Astrocyte (in vitro differentiated cells and primary cell): Measurements from ENCODE around the gene METTL1. TPM values are rescaled to one million over a fixed set of nuclear protein-coding genes. Genes with fewer than 3 reads are reported as not detected.

Experiments
- DNase-seq: peaks from one replicate; pipeline ENCODE4 v3.0.0-alpha.2; 2010; ENCODE audit warnings: low read depth
- FAIRE-seq: peaks from 2 replicates; lab custom pipeline; 2011; peaks lifted over from hg19 to GRCh38; lab: Jason Lieb, UNC
- H2AFZ ChIP-seq: 2 replicates; pipeline ENCODE4 v1.6.0; 2012; ENCODE audit warnings: low read depth, low read length, inconsistent platforms
- H3K27ac ChIP-seq: 2 replicates; pipeline ENCODE4 v1.5.1; 2011; ENCODE audit warnings: low read depth, low read length, inconsistent platforms
- H3K27me3 ChIP-seq: 2 replicates; pipeline ENCODE4 v1.6.0; 2011; ENCODE audit warnings: low read length, inconsistent platforms; ENCODE audit not compliant: insufficient read depth
- H3K36me3 ChIP-seq: 2 replicates; pipeline ENCODE4 v1.5.1; 2011; ENCODE audit warnings: low read length, inconsistent platforms; ENCODE audit not compliant: insufficient read depth
- H3K4me1 ChIP-seq: 2 replicates; pipeline ENCODE4 v1.5.1; 2011; ENCODE audit warnings: low read length, inconsistent platforms; ENCODE audit not compliant: insufficient read depth
- H3K4me2 ChIP-seq: 2 replicates; pipeline ENCODE4 v1.6.0; 2012; ENCODE audit warnings: low read length, inconsistent platforms
- H3K4me3 ChIP-seq: 2 replicates; pipeline ENCODE4 v1.5.1; 2011; ENCODE audit warnings: low read depth, mild to moderate bottlenecking, low read length, inconsistent platforms; ENCODE audit not compliant: insufficient read depth
- H3K79me2 ChIP-seq: 2 replicates; pipeline ENCODE4 v1.6.0; 2012; ENCODE audit warnings: mild to moderate bottlenecking, low read length, inconsistent platforms; ENCODE audit not compliant: insufficient read depth
- H3K9ac ChIP-seq: 2 replicates; pipeline ENCODE4 v1.6.0; 2012; ENCODE audit warnings: mild to moderate bottlenecking, low read length, inconsistent platforms
- H3K9me3 ChIP-seq: 2 replicates; pipeline ENCODE4 v1.5.1; 2012; ENCODE audit warnings: low read depth, mild to moderate bottlenecking, low read length, inconsistent platforms; ENCODE audit not compliant: insufficient read depth
- H4K20me1 ChIP-seq: 2 replicates; pipeline ENCODE4 v1.6.0; 2012; ENCODE audit warnings: low read length, inconsistent platforms; ENCODE audit not compliant: insufficient read depth
- H3K27ac Mint-ChIP-seq: one replicate; pipeline ENCODE4 v1.8.0; 2021; ENCODE audit warnings: mild to moderate bottlenecking, mixed read lengths; ENCODE audit not compliant: unreplicated experiment
- H3K27me3 Mint-ChIP-seq: one replicate; pipeline ENCODE4 v1.8.0; 2021; ENCODE audit warnings: low read depth, mixed read lengths; ENCODE audit not compliant: unreplicated experiment
- H3K36me3 Mint-ChIP-seq: one replicate; pipeline ENCODE4 v1.8.0; 2021; ENCODE audit warnings: low read depth, mixed read lengths; ENCODE audit not compliant: unreplicated experiment
- H3K4me1 Mint-ChIP-seq: one replicate; pipeline ENCODE4 v1.8.0; 2021; ENCODE audit warnings: low read depth, mixed read lengths; ENCODE audit not compliant: unreplicated experiment
- H3K4me3 Mint-ChIP-seq: one replicate; pipeline ENCODE4 v1.8.0; 2021; ENCODE audit warnings: mild to moderate bottlenecking, moderate library complexity, mixed read lengths; ENCODE audit not compliant: unreplicated experiment
- H3K9me3 Mint-ChIP-seq: one replicate; pipeline ENCODE4 v1.8.0; 2021; ENCODE audit warnings: mild to moderate bottlenecking, mixed read lengths; ENCODE audit not compliant: unreplicated experiment
- EZH2 ChIP-seq: IDR thresholded peaks from 2 replicates; pipeline ENCODE4 v1.6.1; 2012; ENCODE audit warnings: mild to moderate bottlenecking, low read length, inconsistent platforms; ENCODE audit not compliant: insufficient read depth
- total RNA-seq: library from RNA; stranded (reverse); gene quantifications from 2 replicates; pipeline ENCODE4 v1.2.1, GENCODE V29; 2021
- TF ChIP-seq, protein P1 (sequence below): IDR thresholded peaks from 2 replicates; pipeline ENCODE4 v1.5.1; 2011; ENCODE audit warnings: low read depth, mild to moderate bottlenecking, inconsistent platforms, low read length, moderate library complexity; ENCODE audit not compliant: insufficient read depth

The METTL1 gene
- total RNA-seq, 1 donor from 2014 or later = 21.1 TPM

DNA sequence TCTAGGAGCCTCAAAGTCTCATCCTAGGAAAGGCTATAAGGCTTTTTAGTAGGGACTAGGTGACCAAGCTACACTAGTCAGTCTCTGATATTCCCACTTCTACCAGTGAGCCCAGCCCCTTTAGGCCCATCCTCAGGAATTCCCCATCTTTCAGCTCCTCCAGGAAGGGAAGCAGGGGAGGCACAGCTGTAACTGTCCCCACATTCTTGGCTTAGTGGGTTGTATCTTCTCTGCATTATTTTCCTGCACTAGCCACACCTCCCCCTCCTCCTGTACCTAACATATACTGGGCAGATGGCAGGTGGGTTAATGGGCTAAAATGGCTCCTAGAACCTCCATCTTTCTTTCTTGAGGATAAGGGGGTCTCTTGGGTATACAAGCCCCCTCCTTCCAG is 4.6 kb downstream of the METTL1 start:
- no peak for FAIRE-seq

DNA sequence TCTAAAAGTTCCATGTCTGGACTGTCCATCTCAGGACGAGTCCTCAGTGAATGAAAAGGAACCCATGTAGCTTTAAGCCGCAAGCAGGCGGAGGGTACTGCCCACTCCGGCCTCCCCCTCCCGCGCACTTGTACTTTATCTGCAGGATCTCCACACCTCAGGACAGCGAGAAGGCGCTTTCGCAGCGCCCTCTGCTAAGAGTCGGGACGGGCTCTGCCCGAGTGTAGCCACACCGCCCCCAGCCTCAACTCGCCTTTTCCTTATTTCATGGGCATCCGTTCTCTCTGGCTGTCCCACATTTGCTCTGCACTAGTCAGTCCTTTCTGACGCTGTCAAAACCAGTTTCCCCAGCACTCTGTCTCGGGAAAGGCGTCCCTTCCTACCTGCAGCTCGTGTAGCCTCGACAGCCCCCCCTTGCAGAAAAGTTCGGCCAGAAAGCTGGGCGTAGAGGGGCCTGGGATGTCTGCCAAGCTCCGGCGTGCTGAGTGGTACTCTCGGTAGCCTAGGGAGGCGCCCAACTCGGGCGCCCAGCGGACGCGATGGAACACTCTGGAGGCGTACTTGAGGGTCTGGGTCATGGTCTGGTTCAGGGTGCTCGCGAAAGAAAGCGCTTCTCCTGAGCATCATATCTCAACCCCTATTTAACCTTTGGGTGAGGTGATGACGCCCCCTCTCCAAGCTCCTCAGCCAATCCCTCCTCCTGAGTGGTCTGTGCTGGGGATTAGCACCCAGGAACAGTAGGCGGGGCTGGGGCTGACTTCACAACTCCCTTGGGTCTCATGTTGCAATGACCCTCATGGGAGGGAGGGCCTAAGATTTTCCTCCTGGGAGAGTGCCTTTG is 5.2 kb downstream of the METTL1 start, which contains the start of gene CYP27B1:
Gene CYP27B1, minus strand, starts transcription at position 615 of the 841 bp plus-strand sequence. Its CDS starts 37 bp downstream, at position 578.
- Histone ChIP-seq H3K4me2 (peak within 1 kb of the TSS; percentile 80), H3K36me3 (no peaks in the 10 kb centered on the region), H2AFZ (no peak within 1 kb of the TSS), H3K27me3 (peaks cover 36% of the 10 kb centered on the region), H3K9me3 (no peaks in the 10 kb centered on the region), H3K9ac (no peak within 1 kb of the TSS), H3K79me2 (peaks cover 10% of the 10 kb centered on the region), H3K4me1 (peaks cover 36% of the 10 kb centered on the region), H3K4me3 (peak within 1 kb of the TSS; percentile 36), H4K20me1 (no peaks in the 10 kb centered on the region), H3K27ac (no peak within 1 kb of the TSS)
- FAIRE-seq (no peak), DNase-seq (no peak)
- Mint-ChIP-seq H3K9me3 (no peaks in the 10 kb centered on the region), H3K4me3 (peak within 1 kb of the TSS; percentile 47), H3K27me3 (peaks cover 50% of the 10 kb centered on the region), H3K4me1 (peaks cover 5% of the 10 kb centered on the region), H3K36me3 (peaks cover 14% of the 10 kb centered on the region), H3K27ac (peak within 1 kb of the TSS; percentile 59)
- no peak for TF ChIP-seq EZH2
- TF ChIP-seq, protein P1, sequence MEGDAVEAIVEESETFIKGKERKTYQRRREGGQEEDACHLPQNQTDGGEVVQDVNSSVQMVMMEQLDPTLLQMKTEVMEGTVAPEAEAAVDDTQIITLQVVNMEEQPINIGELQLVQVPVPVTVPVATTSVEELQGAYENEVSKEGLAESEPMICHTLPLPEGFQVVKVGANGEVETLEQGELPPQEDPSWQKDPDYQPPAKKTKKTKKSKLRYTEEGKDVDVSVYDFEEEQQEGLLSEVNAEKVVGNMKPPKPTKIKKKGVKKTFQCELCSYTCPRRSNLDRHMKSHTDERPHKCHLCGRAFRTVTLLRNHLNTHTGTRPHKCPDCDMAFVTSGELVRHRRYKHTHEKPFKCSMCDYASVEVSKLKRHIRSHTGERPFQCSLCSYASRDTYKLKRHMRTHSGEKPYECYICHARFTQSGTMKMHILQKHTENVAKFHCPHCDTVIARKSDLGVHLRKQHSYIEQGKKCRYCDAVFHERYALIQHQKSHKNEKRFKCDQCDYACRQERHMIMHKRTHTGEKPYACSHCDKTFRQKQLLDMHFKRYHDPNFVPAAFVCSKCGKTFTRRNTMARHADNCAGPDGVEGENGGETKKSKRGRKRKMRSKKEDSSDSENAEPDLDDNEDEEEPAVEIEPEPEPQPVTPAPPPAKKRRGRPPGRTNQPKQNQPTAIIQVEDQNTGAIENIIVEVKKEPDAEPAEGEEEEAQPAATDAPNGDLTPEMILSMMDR = no peak

More for the DNA sequence above, 4.6 kb downstream of the METTL1 start:
- Histone ChIP-seq H3K4me1 (peaks cover 36% of the 10 kb centered on the region), H2AFZ (no peak overlapping the region), H3K27ac (no peak overlapping the region), H3K9ac (no peak overlapping the region), H3K4me3 (no peak overlapping the region), H3K9me3 (no peaks in the 10 kb centered on the region), H3K4me2 (peak overlapping the region; percentile 80), H4K20me1 (no peaks in the 10 kb centered on the region), H3K36me3 (no peaks in the 10 kb centered on the region), H3K79me2 (peaks cover 10% of the 10 kb centered on the region), H3K27me3 (peaks cover 36% of the 10 kb centered on the region)
- Mint-ChIP-seq H3K9me3 (no peaks in the 10 kb centered on the region), H3K36me3 (peaks cover 14% of the 10 kb centered on the region), H3K27me3 (peaks cover 50% of the 10 kb centered on the region), H3K27ac (no peak overlapping the region), H3K4me1 (peaks cover 5% of the 10 kb centered on the region), H3K4me3 (no peak overlapping the region)
- TF ChIP-seq EZH2 = no peak
- TF ChIP-seq, protein P1 = no peak
- no peak for DNase-seq
